Spinal cord (tissue), 10 donors: ENCODE results near the gene CTNNA2. TPM values are rescaled to one million over a fixed set of nuclear protein-coding genes. Genes with fewer than 3 reads are reported as not detected.

Experiments used
- DNase-seq, 6 donors: peaks; one replicate each; pipeline versions ENCODE4 v3.0.0 to v3.0.0-alpha.2; 2013 to 2015; ENCODE audit warnings: low spot score in 6 of 6, low read depth in 4 of 6
- H3K27ac ChIP-seq: one replicate; pipeline ENCODE4 v1.5.1; 2013; ENCODE audit warnings: low read depth, low read length, control low read depth
- H3K27me3 ChIP-seq: one replicate; pipeline ENCODE4 v1.6.1; 2013; ENCODE audit warnings: low read length; ENCODE audit not compliant: control insufficient read depth, insufficient read depth
- H3K36me3 ChIP-seq: one replicate; pipeline ENCODE4 v1.6.1; 2013; ENCODE audit warnings: low read length; ENCODE audit not compliant: control insufficient read depth, insufficient read depth
- H3K4me1 ChIP-seq: one replicate; pipeline ENCODE4 v1.6.1; 2013; ENCODE audit warnings: low read length; ENCODE audit not compliant: control insufficient read depth, insufficient read depth
- H3K4me3 ChIP-seq: one replicate; pipeline ENCODE4 v1.5.1; 2013; ENCODE audit warnings: low read depth, low read length, control low read depth
- H3K9me3 ChIP-seq: one replicate; pipeline ENCODE4 v1.6.1; 2013; ENCODE audit warnings: low read length; ENCODE audit not compliant: control insufficient read depth, insufficient read depth
- WGBS: methylation state at CpG from one replicate; pipeline ENCODE4 v1.1.5; 2013; ENCODE audit warnings: missing lambda C conversion rate; ENCODE audit not compliant: insufficient coverage; 5-methylcytosine and 5-hydroxymethylcytosine counted together
- polyA plus RNA-seq, 2 donors: library from polyadenylated mRNA; unstranded; fragments of 120-200 nt; gene quantifications; one replicate each; pipeline ENCODE4 v1.2.1, GENCODE V29; 2013; ENCODE audit not compliant: insufficient read length in 2 of 2
- total RNA-seq, 2 donors: library from RNA; depleted of rRNA in 1 of 2; stranded (reverse); fragments of 120-200 nt in 1 of 2; fragments of >200 nt in 1 of 2; gene quantifications; one replicate each; pipeline versions ENCODE4 v1.2.3 to v1.2.4, GENCODE V29; 2013 to 2014
- donor health status: healthy.

The CTNNA2 gene
- total and polyA plus RNA-seq, 4 donors = 42.4 to 117 (median 84.7) TPM

- DNase-seq = no peak
- 100% methylated on average over 2 of the region's 3 CpGs for WGBS
- no peaks in the 10 kb centered on the region for H3K36me3 ChIP-seq
These were observed 1003.1 kb downstream of the CTNNA2 start for GRCh38 chr2:80515964-80516363.

GRCh38 chr2:80517316-80517715 is 1004.5 kb downstream of the CTNNA2 start:
- Histone ChIP-seq H3K9me3 (no peaks in the 10 kb centered on the region), H3K36me3 (no peaks in the 10 kb centered on the region), H3K27ac (no peak overlapping the region), H3K27me3 (no peaks in the 10 kb centered on the region), H3K4me1 (no peaks in the 10 kb centered on the region), H3K4me3 (no peak overlapping the region)
- WGBS = 75% methylated on average over 3 of the region's 3 CpGs
- no peak for DNase-seq

More at GRCh38 chr2:80515964-80516363, 1003.1 kb downstream of the CTNNA2 start:
- Histone ChIP-seq H3K4me1 (no peaks in the 10 kb centered on the region), H3K4me3 (no peak overlapping the region), H3K9me3 (no peaks in the 10 kb centered on the region), H3K27me3 (no peaks in the 10 kb centered on the region), H3K27ac (no peak overlapping the region)

GRCh38 chr2:80519121-80519643 is 1006.3 kb downstream of the CTNNA2 start:
- H3K27ac ChIP-seq = no peak overlapping the region
- 93% methylated on average over 2 of the region's 3 CpGs for WGBS

GRCh38 chr2:80519699-80520291 is 1006.9 kb downstream of the CTNNA2 start:
- Histone ChIP-seq H3K36me3 (no peaks in the 10 kb centered on the region), H3K27ac (no peak overlapping the region), H3K9me3 (no peaks in the 10 kb centered on the region), H3K4me1 (no peaks in the 10 kb centered on the region), H3K4me3 (no peak overlapping the region), H3K27me3 (no peaks in the 10 kb centered on the region)
- no peak for DNase-seq
- 36% methylated on average over 1 of the region's 1 CpG for WGBS

More at GRCh38 chr2:80519121-80519643, 1006.3 kb downstream of the CTNNA2 start:
- Histone ChIP-seq H3K4me1 (no peaks in the 10 kb centered on the region), H3K36me3 (no peaks in the 10 kb centered on the region), H3K4me3 (no peak overlapping the region), H3K9me3 (no peaks in the 10 kb centered on the region), H3K27me3 (no peaks in the 10 kb centered on the region)
- no peak for DNase-seq

- 50% methylated on average over 1 of the region's 2 CpGs for WGBS
- no peak for DNase-seq
- H3K36me3 ChIP-seq = no peaks in the 10 kb centered on the region
- H3K4me1 ChIP-seq = no peaks in the 10 kb centered on the region
- no peak overlapping the region for H3K4me3 ChIP-seq
- no peaks in the 10 kb centered on the region for H3K27me3 ChIP-seq
- no peaks in the 10 kb centered on the region for H3K9me3 ChIP-seq
- no peak overlapping the region for H3K27ac ChIP-seq
These were observed 1012.3 kb downstream of the CTNNA2 start for GRCh38 chr2:80525152-80525551.

GRCh38 chr2:80527119-80527518 is 1014.3 kb downstream of the CTNNA2 start:
- Histone ChIP-seq H3K4me1 (no peaks in the 10 kb centered on the region), H3K4me3 (no peak overlapping the region), H3K9me3 (no peaks in the 10 kb centered on the region), H3K27ac (no peak overlapping the region), H3K36me3 (no peaks in the 10 kb centered on the region), H3K27me3 (no peaks in the 10 kb centered on the region)
- 97% methylated on average over 3 of the region's 3 CpGs for WGBS
- DNase-seq = no peak

- Histone ChIP-seq H3K27me3 (no peaks in the 10 kb centered on the region), H3K36me3 (no peaks in the 10 kb centered on the region), H3K27ac (no peak overlapping the region), H3K9me3 (no peaks in the 10 kb centered on the region), H3K4me1 (no peaks in the 10 kb centered on the region), H3K4me3 (no peak overlapping the region)
- no peak for DNase-seq
- WGBS = 71% methylated on average over 6 of the region's 7 CpGs
These were observed 1016.8 kb downstream of the CTNNA2 start for GRCh38 chr2:80529466-80530165.

GRCh38 chr2:80530442-80531064 is 1017.7 kb downstream of the CTNNA2 start:
- H3K9me3 ChIP-seq = no peaks in the 10 kb centered on the region
- 65% methylated on average over 3 of the region's 3 CpGs for WGBS
- H3K27ac ChIP-seq = no peak overlapping the region

GRCh38 chr2:80531319-80531718 is 1018.5 kb downstream of the CTNNA2 start:
- no peaks in the 10 kb centered on the region for H3K4me1 ChIP-seq
- no peak overlapping the region for H3K4me3 ChIP-seq
- no peak for DNase-seq
- H3K36me3 ChIP-seq = no peaks in the 10 kb centered on the region
- H3K9me3 ChIP-seq = no peaks in the 10 kb centered on the region
- no peaks in the 10 kb centered on the region for H3K27me3 ChIP-seq
- no peak overlapping the region for H3K27ac ChIP-seq
- 100% methylated on average over 1 of the region's 1 CpG for WGBS

More at GRCh38 chr2:80530442-80531064, 1017.7 kb downstream of the CTNNA2 start:
- Histone ChIP-seq H3K4me1 (no peaks in the 10 kb centered on the region), H3K36me3 (no peaks in the 10 kb centered on the region), H3K27me3 (no peaks in the 10 kb centered on the region), H3K4me3 (no peak overlapping the region)
- no peak for DNase-seq
